Smooth muscle cell (in vitro differentiated cells): ENCODE results near the gene LTF. TPM values are rescaled to one million over a fixed set of nuclear protein-coding genes. Genes with fewer than 3 reads are reported as not detected.
A peak's percentile ranks its signal among the peaks of the same experiment; 100 is the strongest.

Experiments used
- DNase-seq: peaks from one replicate; lab custom pipeline; 2025; ENCODE audit not compliant: unreplicated experiment; lab: John Stamatoyannopoulos, UW
- H2AFZ ChIP-seq: fragments of 200-600 bp; sonication (generic); 2 replicates; pipeline ENCODE4 v1.6.0; 2016; ENCODE audit warnings: antibody characterized with exemption, low read depth, mild to moderate bottlenecking
- H3F3A ChIP-seq: fragments of 200-600 bp; sonication (generic); 2 replicates; pipeline ENCODE4 v1.6.0; 2017; ENCODE audit warnings: antibody characterized with exemption, low read depth
- H3K27ac ChIP-seq: fragments of 200-600 bp; sonication (generic); 2 replicates; pipeline ENCODE4 v1.5.1; 2016; ENCODE audit warnings: low read depth, mild to moderate bottlenecking
- H3K27me3 ChIP-seq: fragments of 200-600 bp; sonication (generic); 2 replicates; pipeline ENCODE4 v1.6.1; 2016; ENCODE audit warnings: low read depth, mild to moderate bottlenecking
- H3K36me3 ChIP-seq: fragments of 200-600 bp; sonication (generic); 2 replicates; pipeline ENCODE4 v1.5.1; 2016; ENCODE audit warnings: low read depth
- H3K4me1 ChIP-seq: fragments of 200-600 bp; sonication (generic); 2 replicates; pipeline ENCODE4 v1.5.1; 2016; ENCODE audit warnings: low read depth
- H3K4me2 ChIP-seq: fragments of 200-600 bp; sonication (generic); 2 replicates; pipeline ENCODE4 v1.6.0; 2016; ENCODE audit warnings: mild to moderate bottlenecking
- H3K4me3 ChIP-seq: fragments of 200-600 bp; sonication (generic); 2 replicates; pipeline ENCODE4 v1.5.1; 2016; ENCODE audit warnings: mild to moderate bottlenecking
- H3K79me2 ChIP-seq: fragments of 200-600 bp; sonication (generic); 2 replicates; pipeline ENCODE4 v1.6.0; 2016; ENCODE audit warnings: low read depth, mild to moderate bottlenecking
- H3K9ac ChIP-seq: fragments of 200-600 bp; sonication (generic); 2 replicates; pipeline ENCODE4 v1.6.0; 2016; ENCODE audit warnings: low read depth
- H3K9me3 ChIP-seq: fragments of 200-600 bp; sonication (generic); replicated peaks from 2 replicates; pipeline ENCODE4 v1.5.1; 2016; ENCODE audit warnings: low read depth
- H4K20me1 ChIP-seq: fragments of 200-600 bp; sonication (generic); 2 replicates; pipeline ENCODE4 v1.6.0; 2016; ENCODE audit warnings: low read depth
- CTCF ChIP-seq: fragments of 200-600 bp; sonication (generic); IDR thresholded peaks from 2 replicates; pipeline ENCODE4 v1.5.1; 2017; ENCODE audit warnings: borderline replicate concordance, mild to moderate bottlenecking, antibody characterized with exemption; ENCODE audit not compliant: insufficient read depth, poor library complexity, severe bottlenecking
- WGBS: methylation state at CpG from one replicate; pipeline ENCODE4 v1.1.7; 2016; ENCODE audit warnings: low lambda C conversion rate; 5-methylcytosine and 5-hydroxymethylcytosine counted together
- polyA plus RNA-seq: library from polyadenylated mRNA; unstranded; fragments of >200 nt; fragmentation: Nextera tagmentation; extraction: Ambion mirVana; gene quantifications from 2 replicates; pipeline ENCODE4 v1.2.1, GENCODE V29; 2016
- total RNA-seq: library from RNA; depleted of rRNA; stranded (reverse); fragments of >200 nt; gene quantifications from 2 replicates; pipeline ENCODE4 v1.2.3, GENCODE V29; 2014

Gene LTF
- total and polyA plus RNA-seq, 2 experiments from 2014 or later, result not detected

DNA sequence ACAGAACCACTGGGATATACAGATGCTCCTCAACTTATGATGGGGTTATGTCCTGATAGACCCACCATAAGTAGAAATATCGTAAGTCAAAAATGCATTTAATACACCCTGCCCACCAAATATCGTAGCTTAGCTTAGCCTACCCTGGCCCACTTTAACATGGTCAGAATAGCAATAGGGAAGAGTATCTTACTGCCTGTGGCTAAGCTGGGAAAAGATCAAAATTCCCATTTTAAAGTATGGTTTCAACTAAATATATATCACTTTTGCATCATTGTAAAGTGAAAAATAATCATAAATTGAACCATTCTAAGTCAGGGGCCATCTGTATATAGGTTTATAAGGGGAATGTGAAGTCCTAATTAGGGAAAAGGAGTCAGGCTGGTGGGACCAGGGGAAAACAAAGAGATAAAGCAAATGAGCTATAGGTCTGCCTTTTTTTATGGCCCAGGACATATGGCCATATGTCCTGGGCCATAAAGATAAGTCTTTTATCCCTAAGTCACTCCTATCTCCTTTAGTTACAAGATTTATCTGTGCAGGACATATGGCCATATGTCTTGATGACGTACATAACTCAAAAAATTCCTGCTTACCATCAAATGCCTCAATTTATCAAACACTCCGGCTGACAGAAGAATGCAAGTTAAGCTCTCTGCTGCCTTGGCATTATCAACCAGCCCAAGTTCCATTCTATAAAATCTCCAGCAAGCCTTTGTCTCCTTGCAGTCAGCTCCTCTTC lies 44.3 kb upstream of the LTF start:
- 44% methylated on average over 4 of the region's 4 CpGs for WGBS
- no peak overlapping the region for H2AFZ ChIP-seq
- H3F3A ChIP-seq, result no peaks in the 10 kb centered on the region
- H3K9me3 ChIP-seq, result no peaks in the 10 kb centered on the region
- H4K20me1 ChIP-seq, result no peaks in the 10 kb centered on the region
- no peaks in the 10 kb centered on the region for H3K79me2 ChIP-seq
- no peak for TF ChIP-seq CTCF
- H3K36me3 ChIP-seq, result no peaks in the 10 kb centered on the region
- H3K27me3 ChIP-seq, result no peaks in the 10 kb centered on the region
- no peak overlapping the region for H3K4me3 ChIP-seq
- H3K4me1 ChIP-seq, result no peaks in the 10 kb centered on the region
- DNase-seq, result no peak
- H3K4me2 ChIP-seq, result peak overlapping the region; percentile 3
- H3K9ac ChIP-seq, result no peak overlapping the region
- peak overlapping the region; percentile 5 for H3K27ac ChIP-seq

DNA sequence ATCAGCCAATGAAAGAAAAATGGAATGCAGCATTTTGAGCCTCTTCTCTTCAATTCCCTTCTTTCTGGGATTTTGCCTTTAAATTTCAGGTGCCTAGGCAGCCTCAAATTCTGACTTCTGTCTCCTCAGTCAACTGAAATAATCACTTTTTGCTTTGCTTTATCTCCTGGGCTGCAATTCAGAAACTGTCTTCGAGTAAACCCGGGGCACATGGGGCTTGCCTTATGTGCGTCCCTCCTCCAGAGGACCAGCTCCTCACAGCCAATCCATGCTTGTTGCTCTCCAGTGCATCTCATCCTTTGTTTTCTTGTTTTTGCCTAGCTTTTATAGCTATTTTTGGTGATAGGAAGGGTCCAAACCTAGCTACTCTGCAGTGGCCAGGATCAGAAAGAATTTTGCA lies 41.8 kb upstream of the LTF start:
- no peak overlapping the region for H3K9ac ChIP-seq
- H3F3A ChIP-seq, result no peaks in the 10 kb centered on the region
- H3K4me2 ChIP-seq, result no peak overlapping the region
- H3K79me2 ChIP-seq, result no peaks in the 10 kb centered on the region
- H3K27ac ChIP-seq, result no peak overlapping the region
- WGBS, result 94% methylated on average over 3 of the region's 3 CpGs
- no peaks in the 10 kb centered on the region for H3K27me3 ChIP-seq
- H3K36me3 ChIP-seq, result no peaks in the 10 kb centered on the region
- H3K9me3 ChIP-seq, result no peaks in the 10 kb centered on the region
- no peak overlapping the region for H3K4me3 ChIP-seq
- H2AFZ ChIP-seq, result no peak overlapping the region
- DNase-seq, result no peak
- no peaks in the 10 kb centered on the region for H4K20me1 ChIP-seq
- no peaks in the 10 kb centered on the region for H3K4me1 ChIP-seq
- TF ChIP-seq CTCF, result no peak

GRCh38 chr3:46505953-46506352 lies 41.2 kb upstream of the LTF start:
- Histone ChIP-seq H3K36me3 (no peaks in the 10 kb centered on the region), H3K27ac (no peak overlapping the region), H4K20me1 (no peaks in the 10 kb centered on the region), H3K27me3 (no peaks in the 10 kb centered on the region), H3K9me3 (no peaks in the 10 kb centered on the region), H3K79me2 (no peaks in the 10 kb centered on the region), H3F3A (no peaks in the 10 kb centered on the region), H3K4me3 (no peak overlapping the region), H3K4me2 (no peak overlapping the region), H3K4me1 (peaks cover 3% of the 10 kb centered on the region), H3K9ac (no peak overlapping the region), H2AFZ (no peak overlapping the region)
- WGBS, result 85% methylated on average over 10 of the region's 10 CpGs
- no peak for TF ChIP-seq CTCF
- no peak for DNase-seq

DNA sequence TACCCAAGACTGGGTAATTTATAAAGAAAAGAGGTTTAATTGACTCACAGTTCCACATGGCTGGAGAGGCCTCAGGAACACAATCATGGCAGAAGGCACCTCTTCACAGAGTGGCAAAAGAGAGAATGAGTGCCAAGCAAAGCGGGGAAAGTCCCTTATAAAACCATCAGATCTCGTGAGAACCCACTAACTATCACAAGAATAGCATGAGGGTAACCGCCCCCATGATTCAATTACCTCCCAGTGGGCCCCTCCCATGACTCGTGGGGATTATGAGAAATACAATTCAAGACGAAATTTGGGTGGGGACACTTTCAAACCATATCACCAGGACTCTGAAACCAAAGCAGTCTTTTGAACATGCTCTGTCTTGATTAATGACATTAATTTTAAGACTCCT lies 40.1 kb upstream of the LTF start:
- no peak for TF ChIP-seq CTCF

More for the DNA sequence above, 40.1 kb upstream of the LTF start:
- no peak for DNase-seq
- H3F3A ChIP-seq, result no peaks in the 10 kb centered on the region
- H3K9ac ChIP-seq, result no peak overlapping the region
- no peaks in the 10 kb centered on the region for H3K36me3 ChIP-seq
- no peaks in the 10 kb centered on the region for H3K79me2 ChIP-seq
- H4K20me1 ChIP-seq, result no peaks in the 10 kb centered on the region
- H3K27ac ChIP-seq, result no peak overlapping the region
- no peak overlapping the region for H2AFZ ChIP-seq
- H3K4me3 ChIP-seq, result no peak overlapping the region
- no peak overlapping the region for H3K4me2 ChIP-seq
- H3K27me3 ChIP-seq, result no peaks in the 10 kb centered on the region
- 83% methylated on average over 5 of the region's 5 CpGs for WGBS
- H3K9me3 ChIP-seq, result no peaks in the 10 kb centered on the region
- peaks cover 8% of the 10 kb centered on the region for H3K4me1 ChIP-seq
